ENCODE results near the gene LRRC56.

LRRC56 gene

DNA sequence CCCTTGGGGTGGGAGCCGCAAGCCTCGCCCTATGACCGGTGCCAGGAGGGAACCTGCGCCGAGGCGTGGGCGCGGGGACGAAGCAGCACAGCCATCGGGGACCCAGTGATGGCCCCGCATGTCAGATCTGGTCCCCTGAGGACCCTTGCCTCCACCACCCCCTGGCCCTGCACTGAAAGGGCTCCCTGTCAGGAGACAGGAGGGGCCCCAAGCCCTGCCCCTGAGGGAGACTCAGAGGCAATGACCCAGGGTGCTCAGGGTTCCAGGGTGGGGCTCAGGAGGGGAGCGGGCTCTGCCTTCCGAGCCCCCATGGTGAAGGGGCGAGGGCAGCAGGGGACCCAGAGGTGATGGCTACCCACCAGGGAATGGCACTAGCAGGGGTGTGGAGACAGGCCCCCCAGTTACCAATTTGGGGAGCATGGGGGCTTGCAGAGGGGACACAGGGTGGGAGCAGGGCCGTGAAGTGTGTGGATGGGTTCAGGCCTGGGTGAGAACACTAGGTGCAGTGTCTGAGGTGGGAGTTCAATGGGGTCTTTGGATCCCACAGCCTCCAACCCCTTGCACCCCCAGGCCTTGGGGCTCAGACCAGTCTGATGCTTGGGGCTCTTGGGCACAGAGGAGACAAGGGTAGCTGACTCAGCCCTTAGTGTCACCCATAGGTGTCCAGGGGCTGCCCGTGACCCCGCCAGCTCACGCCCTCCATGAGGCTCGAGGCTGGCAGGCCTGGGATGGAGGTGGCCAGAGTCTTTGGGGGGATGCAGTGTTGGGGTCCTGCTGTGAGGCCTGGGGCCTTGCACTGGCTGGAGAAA, 499 bp downstream of the LRRC56 start:
- TF ChIP-seq CTCF (IDR thresholded peaks at IDR 0.05; ENCODE audit: insufficient read depth, low read depth, low read length, missing control alignments): no peak
- DNase-seq (ENCODE audit: low read depth): no peak
- peak overlapping the region; percentile 70 for H3K4me3 ChIP-seq (ENCODE audit: low read depth, low read length)

GRCh38 chr11:538431-539051, 1.2 kb downstream of the LRRC56 start:
- TF ChIP-seq CTCF (IDR thresholded peaks at IDR 0.05; ENCODE audit: insufficient read depth, low read depth, low read length, missing control alignments): no peak
- no peak for DNase-seq (ENCODE audit: low read depth)
- no peak overlapping the region for H3K4me3 ChIP-seq (ENCODE audit: low read depth, low read length)

DNA sequence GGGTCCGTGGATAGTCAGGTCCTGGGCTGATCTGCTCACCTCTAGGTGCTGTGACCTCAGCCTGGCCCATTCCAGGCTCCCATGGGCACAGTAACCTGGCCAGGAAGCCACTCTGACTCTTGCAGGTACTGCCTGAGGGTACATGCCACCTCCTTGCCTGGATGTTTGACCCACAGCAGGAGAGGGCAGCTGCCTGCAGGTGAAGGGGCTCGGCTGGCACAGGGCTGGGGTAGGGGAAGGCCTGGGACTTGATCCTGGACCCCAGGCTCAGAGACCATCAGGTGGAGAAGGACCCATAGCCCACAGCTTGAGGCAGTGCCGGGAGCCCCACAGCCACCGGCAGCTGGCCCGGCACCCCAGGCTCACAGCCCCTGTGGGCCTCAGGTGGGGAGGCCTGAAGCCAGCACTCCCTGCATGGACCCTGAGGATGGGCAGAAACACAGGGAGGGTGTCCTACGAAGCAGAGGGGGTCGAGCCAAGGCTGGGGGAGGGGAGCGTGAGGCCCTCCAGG, 2.7 kb downstream of the LRRC56 start:
- DNase-seq (ENCODE audit: low read depth): no peak
- H3K4me3 ChIP-seq (ENCODE audit: low read depth, low read length): no peak overlapping the region
- TF ChIP-seq CTCF (IDR thresholded peaks at IDR 0.05; ENCODE audit: insufficient read depth, low read depth, low read length, missing control alignments): no peak

- DNase-seq (ENCODE audit: low read depth): no peak
- H3K4me3 ChIP-seq (ENCODE audit: low read depth, low read length): no peak overlapping the region
- no peak for TF ChIP-seq CTCF (IDR thresholded peaks at IDR 0.05; ENCODE audit: insufficient read depth, low read depth, low read length, missing control alignments)
Measured at GRCh38 chr11:540583-541432, 3.5 kb downstream of the LRRC56 start.

GRCh38 chr11:541433-541885, 4.1 kb downstream of the LRRC56 start:
- DNase-seq (ENCODE audit: low read depth): no peak
- TF ChIP-seq CTCF (IDR thresholded peaks at IDR 0.05; ENCODE audit: insufficient read depth, low read depth, low read length, missing control alignments): no peak
- H3K4me3 ChIP-seq (ENCODE audit: low read depth, low read length): no peak overlapping the region

DNA sequence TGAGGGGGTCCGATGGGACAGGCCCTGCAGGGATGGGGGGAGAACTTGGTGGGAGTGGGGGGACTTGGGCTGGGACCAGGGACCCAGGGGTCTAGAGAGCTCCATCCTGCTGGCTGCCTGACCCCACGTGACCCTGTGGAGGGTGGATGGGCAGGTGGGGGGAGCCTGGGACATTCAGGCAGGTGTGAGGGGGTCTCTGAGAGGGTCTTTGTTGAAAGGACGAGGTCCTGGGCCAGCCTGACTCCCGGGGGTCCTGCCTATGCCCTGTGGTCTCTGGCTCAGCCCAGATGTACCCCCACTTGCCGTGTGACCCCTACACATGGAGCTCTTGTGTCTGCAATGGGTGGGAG, 7.5 kb downstream of the LRRC56 start:
- TF ChIP-seq CTCF (IDR thresholded peaks at IDR 0.05; ENCODE audit: insufficient read depth, low read depth, low read length, missing control alignments): no peak
- H3K4me3 ChIP-seq (ENCODE audit: low read depth, low read length): no peak overlapping the region

More for the DNA sequence above, 7.5 kb downstream of the LRRC56 start:
- DNase-seq (ENCODE audit: low read depth): no peak

Data from GM12865 (cell line).